ENCODE measurements around the gene HAUS6.
"Not testable (repeated sequence)": the region's sequence is repeated elsewhere in the genome, so short reads cannot be mapped to it uniquely, and the experiment has no call there.

HAUS6 gene

GRCh38 chr9:19102631-19103345 lies at the start of gene HAUS6:
HAUS6 (minus strand) TSS chr9:19102904; CDS start chr9:19102651, 253 bp downstream.
- peak; percentile 97 for DNase-seq

- not testable (repeated sequence) for DNase-seq
These were observed 49.4 kb upstream of the HAUS6 start for GRCh38 chr9:19152160-19152498.

- no peak for DNase-seq
These were observed 48.9 kb upstream of the HAUS6 start for GRCh38 chr9:19151425-19152159.

GRCh38 chr9:19149230-19149629 lies 46.5 kb upstream of the HAUS6 start:
- DNase-seq = peak; percentile 60

GRCh38 chr9:19148187-19148586 lies 45.5 kb upstream of the HAUS6 start:
- no peak for DNase-seq

GRCh38 chr9:19146441-19147024 lies 43.8 kb upstream of the HAUS6 start:
- DNase-seq = no peak

- no peak for DNase-seq
These were observed 43.2 kb upstream of the HAUS6 start for GRCh38 chr9:19145881-19146280.

- DNase-seq = no peak
These were observed 37.6 kb upstream of the HAUS6 start for GRCh38 chr9:19140259-19140658.

GRCh38 chr9:19138084-19138483 lies 35.4 kb upstream of the HAUS6 start:
- DNase-seq = no peak

- DNase-seq = peak; percentile 22
These were observed 34.6 kb upstream of the HAUS6 start for GRCh38 chr9:19137282-19137681.

- no peak for DNase-seq
These were observed 33.4 kb upstream of the HAUS6 start for GRCh38 chr9:19136129-19136528.

- no peak for DNase-seq
These were observed 31.0 kb upstream of the HAUS6 start for GRCh38 chr9:19133549-19134345.

- DNase-seq = no peak
These were observed 27.7 kb upstream of the HAUS6 start for GRCh38 chr9:19130436-19130835.

- DNase-seq = peak; percentile 44
These were observed 25.3 kb upstream of the HAUS6 start for GRCh38 chr9:19127871-19128500.

- DNase-seq = no peak
These were observed 21.7 kb upstream of the HAUS6 start for GRCh38 chr9:19124430-19124793.

GRCh38 chr9:19122490-19123042 lies 19.9 kb upstream of the HAUS6 start:
- DNase-seq = no peak

GRCh38 chr9:19120877-19121276 lies 18.2 kb upstream of the HAUS6 start:
- DNase-seq = no peak

- no peak for DNase-seq
These were observed 17.2 kb upstream of the HAUS6 start for GRCh38 chr9:19119801-19120440.

- no peak for DNase-seq
These were observed 16.5 kb upstream of the HAUS6 start for GRCh38 chr9:19119246-19119645.

GRCh38 chr9:19117039-19117716 lies 14.5 kb upstream of the HAUS6 start:
- peak; percentile 45 for DNase-seq

- peak; percentile 76 for DNase-seq
These were observed 13.5 kb upstream of the HAUS6 start for GRCh38 chr9:19116107-19116790.

Data from fibroblast of skin of right biceps (primary cell).